ENCODE measurements around the gene RELL2.

DNA sequence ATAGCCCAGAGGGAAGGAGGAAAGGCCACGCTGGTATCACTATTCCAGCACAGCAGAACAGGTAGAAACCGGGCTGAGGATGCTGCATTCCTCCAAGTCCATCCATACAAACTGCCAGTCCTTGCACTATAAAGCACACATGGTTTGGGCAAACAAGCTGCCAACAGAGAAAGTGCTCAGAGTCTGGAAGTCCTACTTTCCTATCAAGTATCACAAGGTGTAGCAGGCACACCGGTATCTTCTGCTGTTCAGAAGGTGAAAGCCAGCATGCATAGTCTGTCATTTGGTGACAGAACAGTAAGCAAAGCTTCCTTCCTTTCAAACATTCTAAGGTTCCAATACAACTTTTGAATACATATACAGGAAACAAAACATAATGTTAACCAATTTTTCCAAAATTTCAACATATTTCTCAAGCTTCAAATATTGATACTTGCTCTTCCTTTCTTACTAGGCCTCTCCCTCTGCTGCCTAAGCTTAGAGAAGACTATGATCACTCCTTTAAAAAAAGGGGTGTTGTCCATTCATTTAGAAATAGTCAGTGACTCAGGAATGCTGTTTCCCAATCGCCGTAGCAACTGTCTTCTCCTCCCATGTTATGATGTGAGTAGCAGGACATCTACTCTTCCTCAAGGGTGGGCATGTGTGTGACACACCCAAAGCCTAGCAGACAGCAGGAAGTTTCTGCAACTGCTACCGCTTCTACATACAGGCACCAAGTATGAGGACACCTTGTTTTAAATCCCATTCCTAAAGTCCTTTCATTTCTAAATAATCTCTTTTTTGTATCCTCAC, 32.7 kb upstream of the RELL2 start:
- no peak for TF ChIP-seq SIN3A (IDR thresholded peaks at IDR 0.05; ENCODE audit: borderline replicate concordance, insufficient read depth, low read length)
- no peak for TF ChIP-seq POLR2AphosphoS5 (IDR thresholded peaks at IDR 0.05; ENCODE audit: low read depth, low read length)

All from PFSK-1 (cell line).